H7 (cell line): ENCODE measurements around the gene POR. TPM values are rescaled to one million over a fixed set of nuclear protein-coding genes. Genes with fewer than 3 reads are reported as not detected.
"Not testable (repeated sequence)": the region's sequence is repeated elsewhere in the genome, so short reads cannot be mapped to it uniquely, and the experiment has no call there.

Experiments
- DNase-seq: peaks from one replicate; pipeline ENCODE4 v3.0.0; 2012
- H3K27me3 ChIP-seq: 2 replicates; pipeline ENCODE4 v1.6.0; 2011; ENCODE audit warnings: mild to moderate bottlenecking, low read length; ENCODE audit not compliant: control insufficient read depth, insufficient read depth
- H3K36me3 ChIP-seq: replicated peaks from 2 replicates; pipeline ENCODE4 v1.5.1; 2011; ENCODE audit warnings: low read length; ENCODE audit not compliant: control insufficient read depth, insufficient read depth
- H3K4me3 ChIP-seq: 2 replicates; pipeline ENCODE4 v1.5.1; 2011; ENCODE audit warnings: low read depth, mild to moderate bottlenecking, control low read depth, low read length, moderate library complexity; ENCODE audit not compliant: insufficient read depth
- total RNA-seq: library from RNA; depleted of rRNA; stranded (reverse); fragments of >200 nt; shearing (Covaris generic); gene quantifications from 2 replicates; pipeline ENCODE4 v1.2.3, GENCODE V29; 2014

POR gene
- total RNA-seq, 1 experiment from 2014 or later = 120 TPM

GRCh38 chr7:75892634-75893272, 22.2 kb upstream of the POR start:
- DNase-seq = peak; percentile 41
- Histone ChIP-seq H3K4me3 (no peak overlapping the region), H3K36me3 (peaks cover 2% of the 10 kb centered on the region), H3K27me3 (no peaks in the 10 kb centered on the region)

GRCh38 chr7:75896803-75897327, 18.1 kb upstream of the POR start:
- no peaks in the 10 kb centered on the region for H3K36me3 ChIP-seq
- H3K4me3 ChIP-seq = no peak overlapping the region
- no peaks in the 10 kb centered on the region for H3K27me3 ChIP-seq
- no peak for DNase-seq

- no peaks in the 10 kb centered on the region for H3K36me3 ChIP-seq
- peak; percentile 68 for DNase-seq
- no peak overlapping the region for H3K4me3 ChIP-seq
- H3K27me3 ChIP-seq = no peaks in the 10 kb centered on the region
Measured at GRCh38 chr7:75900617-75901315, 14.2 kb upstream of the POR start.

GRCh38 chr7:75905785-75906604, 9.0 kb upstream of the POR start:
- H3K4me3 ChIP-seq = no peak overlapping the region
- no peaks in the 10 kb centered on the region for H3K36me3 ChIP-seq
- peak; percentile 66 for DNase-seq
- no peaks in the 10 kb centered on the region for H3K27me3 ChIP-seq

GRCh38 chr7:75906991-75907667, 7.8 kb upstream of the POR start:
- Histone ChIP-seq H3K4me3 (no peak overlapping the region), H3K36me3 (no peaks in the 10 kb centered on the region), H3K27me3 (no peaks in the 10 kb centered on the region)
- no peak for DNase-seq

- not testable (repeated sequence) for DNase-seq, H3K27me3 ChIP-seq, H3K4me3 ChIP-seq, H3K36me3 ChIP-seq
Measured at GRCh38 chr7:75907668-75908039, 7.3 kb upstream of the POR start.

GRCh38 chr7:75909521-75910132, 5.3 kb upstream of the POR start:
- H3K4me3 ChIP-seq = no peak overlapping the region
- H3K36me3 ChIP-seq = no peaks in the 10 kb centered on the region
- H3K27me3 ChIP-seq = no peaks in the 10 kb centered on the region
- no peak for DNase-seq

GRCh38 chr7:75911186-75911585, 3.8 kb upstream of the POR start:
- not testable (repeated sequence) for H3K4me3 ChIP-seq, H3K36me3 ChIP-seq, H3K27me3 ChIP-seq, DNase-seq

- no peaks in the 10 kb centered on the region for H3K36me3 ChIP-seq
- DNase-seq = no peak
- H3K27me3 ChIP-seq = no peaks in the 10 kb centered on the region
- no peak overlapping the region for H3K4me3 ChIP-seq
Measured at GRCh38 chr7:75913437-75913836, 1.5 kb upstream of the POR start.

- peak overlapping the region; percentile 72 for H3K4me3 ChIP-seq
- no peak for DNase-seq
- no peaks in the 10 kb centered on the region for H3K36me3 ChIP-seq
- H3K27me3 ChIP-seq = no peaks in the 10 kb centered on the region
Measured at GRCh38 chr7:75914169-75914654, 743 bp upstream of the POR start.

- peak overlapping the region; percentile 95 for H3K4me3 ChIP-seq
- peak; percentile 69 for DNase-seq
- H3K36me3 ChIP-seq = no peaks in the 10 kb centered on the region
- H3K27me3 ChIP-seq = no peaks in the 10 kb centered on the region
Measured at GRCh38 chr7:75915416-75916156, 631 bp downstream of the POR start.

GRCh38 chr7:75916259-75916658, 1.3 kb downstream of the POR start:
- Histone ChIP-seq H3K36me3 (no peaks in the 10 kb centered on the region), H3K27me3 (no peaks in the 10 kb centered on the region), H3K4me3 (no peak overlapping the region)
- peak; percentile 30 for DNase-seq
